Tibial nerve (tissue), 4 donors: ENCODE data around the gene CDC42EP5. TPM values are rescaled to one million over a fixed set of nuclear protein-coding genes. Genes with fewer than 3 reads are reported as not detected.

ENCODE experiments used
- DNase-seq, 2 donors: peaks; one replicate each; pipeline ENCODE4 v3.0.0-alpha.2; 2019; ENCODE audit warnings: low spot score in 2 of 2
- H3K27ac ChIP-seq, 4 donors: fragments of 200-600 bp; sonication (generic) in 3 of 4; one replicate each; pipeline ENCODE4 v1.5.1; 2017 to 2019; ENCODE audit warnings: mild to moderate bottlenecking in 1 of 4
- H3K27me3 ChIP-seq, 2 donors: fragments of 200-600 bp; sonication (generic) in 1 of 2; one replicate each; pipeline versions ENCODE4 v1.5.1 to v1.6.0; 2017 to 2019
- H3K36me3 ChIP-seq, 3 donors: fragments of 200-600 bp; sonication (generic); one replicate each; pipeline ENCODE4 v1.5.1; 2018 to 2019
- H3K4me1 ChIP-seq, 4 donors: fragments of 200-600 bp; sonication (generic) in 3 of 4; one replicate each; pipeline ENCODE4 v1.5.1; 2017 to 2019
- H3K4me3 ChIP-seq, 4 donors: fragments of 200-600 bp; sonication (generic) in 3 of 4; one replicate each; pipeline ENCODE4 v1.5.1; 2017 to 2019; ENCODE audit warnings: mild to moderate bottlenecking in 1 of 4, moderate library complexity in 1 of 4
- H3K9me3 ChIP-seq, 4 donors: fragments of 200-600 bp; sonication (generic) in 3 of 4; one replicate each; pipeline ENCODE4 v1.5.1; 2017 to 2019
- EP300 ChIP-seq, 2 donors: sonication (generic); formaldehyde crosslinking; IDR thresholded peaks; one replicate each; pipeline ENCODE4 v1.6.1; 2017; ENCODE audit warnings: antibody characterized with exemption in 2 of 2, mild to moderate bottlenecking in 1 of 2
- POLR2A ChIP-seq, 2 donors: fragments of 450-650 bp; IDR thresholded peaks; one replicate each; pipeline ENCODE4 v1.6.1; 2017; ENCODE audit warnings: antibody characterized with exemption in 2 of 2, mild to moderate bottlenecking in 2 of 2, moderate library complexity in 2 of 2
- WGBS, 2 donors: methylation state at CpG; one replicate each; pipeline ENCODE4 v1.1.5; 2018; 5-methylcytosine and 5-hydroxymethylcytosine counted together
- total RNA-seq, 4 donors: library from RNA; depleted of rRNA; stranded (reverse); fragments of >200 nt; gene quantifications; one replicate each; pipeline ENCODE4 v1.1.0, GENCODE V29; 2016
- TF ChIP-seq, protein P1 (sequence below), 5 experiments: fragments of 200-600 bp in 3 of 5; fragments of 450-650 bp in 2 of 5; sonication (generic) in 3 of 5; IDR thresholded peaks; one replicate each; pipeline ENCODE4 v1.5.1; 2016 to 2019; ENCODE audit warnings: antibody characterized with exemption in 5 of 5, mild to moderate bottlenecking in 3 of 5, moderate library complexity in 2 of 5

Gene CDC42EP5
- total RNA-seq, 4 donors from 2014 or later, result 38.9 to 62.2 (median 50.2) TPM

DNA sequence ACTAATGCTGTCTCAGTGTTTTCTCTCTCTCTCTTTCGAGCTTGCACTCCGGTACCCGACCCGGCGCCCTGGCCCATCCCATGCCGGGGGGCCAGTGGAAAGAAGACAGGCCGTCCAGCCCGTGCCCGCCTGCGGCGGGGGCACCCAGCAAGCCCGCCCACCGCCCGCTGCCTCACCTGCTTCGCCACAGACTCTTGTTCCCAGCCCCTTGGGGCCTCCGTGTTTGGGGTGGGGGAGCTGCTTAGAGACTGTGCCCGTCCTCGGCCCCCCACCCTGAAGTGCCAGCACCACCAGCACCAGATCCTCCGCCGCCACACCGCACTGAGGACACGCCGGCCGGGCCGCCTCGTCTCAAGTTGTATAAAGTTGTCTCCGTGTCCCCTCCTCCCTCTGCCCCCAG, 11.9 kb downstream of the CDC42EP5 start:
- H3K36me3 ChIP-seq, result peaks cover 0 to 62% (median 42%) of the 10 kb centered on the region in 3 donors
- H3K27me3 ChIP-seq, result no peaks in the 10 kb centered on the region
- peak overlapping the region in 2 of 4 donors; percentile 7 to 24 for H3K27ac ChIP-seq
- H3K9me3 ChIP-seq, result no peaks in the 10 kb centered on the region
- H3K4me1 ChIP-seq, result peaks cover 0 to 70% (median 15%) of the 10 kb centered on the region in 4 donors
- H3K4me3 ChIP-seq, result no peak overlapping the region
- WGBS, 2 donors, result 71 to 76% methylated on average over 18 to 25 of the region's 27 CpGs
- DNase-seq, result no peak
- TF ChIP-seq POLR2A (IDR thresholded peaks at IDR 0.05) (no peak), EP300 (IDR thresholded peaks at IDR 0.05) (no peak)
- TF ChIP-seq, protein P1, sequence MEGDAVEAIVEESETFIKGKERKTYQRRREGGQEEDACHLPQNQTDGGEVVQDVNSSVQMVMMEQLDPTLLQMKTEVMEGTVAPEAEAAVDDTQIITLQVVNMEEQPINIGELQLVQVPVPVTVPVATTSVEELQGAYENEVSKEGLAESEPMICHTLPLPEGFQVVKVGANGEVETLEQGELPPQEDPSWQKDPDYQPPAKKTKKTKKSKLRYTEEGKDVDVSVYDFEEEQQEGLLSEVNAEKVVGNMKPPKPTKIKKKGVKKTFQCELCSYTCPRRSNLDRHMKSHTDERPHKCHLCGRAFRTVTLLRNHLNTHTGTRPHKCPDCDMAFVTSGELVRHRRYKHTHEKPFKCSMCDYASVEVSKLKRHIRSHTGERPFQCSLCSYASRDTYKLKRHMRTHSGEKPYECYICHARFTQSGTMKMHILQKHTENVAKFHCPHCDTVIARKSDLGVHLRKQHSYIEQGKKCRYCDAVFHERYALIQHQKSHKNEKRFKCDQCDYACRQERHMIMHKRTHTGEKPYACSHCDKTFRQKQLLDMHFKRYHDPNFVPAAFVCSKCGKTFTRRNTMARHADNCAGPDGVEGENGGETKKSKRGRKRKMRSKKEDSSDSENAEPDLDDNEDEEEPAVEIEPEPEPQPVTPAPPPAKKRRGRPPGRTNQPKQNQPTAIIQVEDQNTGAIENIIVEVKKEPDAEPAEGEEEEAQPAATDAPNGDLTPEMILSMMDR (IDR thresholded peaks at IDR 0.05), result no peak

DNA sequence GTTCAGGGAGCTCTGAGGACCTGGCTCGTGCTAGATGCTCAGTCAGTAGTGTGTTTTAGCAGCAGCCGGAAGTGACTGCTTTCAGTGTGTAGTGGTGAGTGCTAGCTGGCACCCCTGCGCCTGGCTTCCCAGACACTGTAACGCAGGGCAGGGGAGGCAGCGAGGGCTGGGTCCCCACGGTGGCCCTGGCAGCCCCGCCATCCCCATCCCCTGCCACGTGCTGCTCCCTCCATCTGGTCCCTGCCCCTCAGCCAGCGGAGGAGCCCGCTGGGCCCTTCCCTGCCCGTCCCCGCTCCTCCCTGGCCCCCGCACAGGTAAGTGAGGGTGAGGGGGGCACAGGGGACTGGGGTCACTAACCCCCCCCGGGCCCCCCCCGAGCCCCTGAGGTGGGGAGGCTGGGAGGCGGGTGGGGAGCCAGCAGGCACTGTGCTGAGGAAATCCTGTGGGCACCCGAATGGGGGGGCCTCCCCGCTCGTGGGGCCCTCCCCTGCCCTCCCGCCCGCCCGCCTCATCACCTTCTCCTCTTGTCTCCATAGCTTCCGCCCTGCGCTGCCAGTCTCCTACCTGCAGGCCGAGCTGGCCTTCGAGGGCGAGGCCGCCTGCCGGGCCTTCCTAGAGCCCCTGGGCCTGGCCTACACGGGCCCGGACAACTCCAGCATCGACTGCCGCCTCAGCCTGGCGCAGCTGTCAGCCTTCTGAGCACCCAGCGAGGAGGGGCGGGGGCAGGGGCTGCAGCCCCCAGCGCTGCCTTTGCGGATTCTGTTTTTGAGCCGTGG, 12.7 kb downstream of the CDC42EP5 start:
- H3K27me3 ChIP-seq, result no peaks in the 10 kb centered on the region
- WGBS, 2 donors, result 76 to 79% methylated on average over 24 to 34 of the region's 39 CpGs
- DNase-seq, result no peak
- H3K9me3 ChIP-seq, result no peaks in the 10 kb centered on the region
- TF ChIP-seq POLR2A (IDR thresholded peaks at IDR 0.05) (no peak), EP300 (IDR thresholded peaks at IDR 0.05) (no peak)
- TF ChIP-seq, protein P1 (IDR thresholded peaks at IDR 0.05), result no peak
- H3K4me3 ChIP-seq, result no peak overlapping the region
- H3K27ac ChIP-seq, result no peak overlapping the region
- H3K36me3 ChIP-seq, result peaks cover 0 to 70% (median 50%) of the 10 kb centered on the region in 3 donors
- H3K4me1 ChIP-seq, result peaks cover 0 to 62% (median 15%) of the 10 kb centered on the region in 4 donors

DNA sequence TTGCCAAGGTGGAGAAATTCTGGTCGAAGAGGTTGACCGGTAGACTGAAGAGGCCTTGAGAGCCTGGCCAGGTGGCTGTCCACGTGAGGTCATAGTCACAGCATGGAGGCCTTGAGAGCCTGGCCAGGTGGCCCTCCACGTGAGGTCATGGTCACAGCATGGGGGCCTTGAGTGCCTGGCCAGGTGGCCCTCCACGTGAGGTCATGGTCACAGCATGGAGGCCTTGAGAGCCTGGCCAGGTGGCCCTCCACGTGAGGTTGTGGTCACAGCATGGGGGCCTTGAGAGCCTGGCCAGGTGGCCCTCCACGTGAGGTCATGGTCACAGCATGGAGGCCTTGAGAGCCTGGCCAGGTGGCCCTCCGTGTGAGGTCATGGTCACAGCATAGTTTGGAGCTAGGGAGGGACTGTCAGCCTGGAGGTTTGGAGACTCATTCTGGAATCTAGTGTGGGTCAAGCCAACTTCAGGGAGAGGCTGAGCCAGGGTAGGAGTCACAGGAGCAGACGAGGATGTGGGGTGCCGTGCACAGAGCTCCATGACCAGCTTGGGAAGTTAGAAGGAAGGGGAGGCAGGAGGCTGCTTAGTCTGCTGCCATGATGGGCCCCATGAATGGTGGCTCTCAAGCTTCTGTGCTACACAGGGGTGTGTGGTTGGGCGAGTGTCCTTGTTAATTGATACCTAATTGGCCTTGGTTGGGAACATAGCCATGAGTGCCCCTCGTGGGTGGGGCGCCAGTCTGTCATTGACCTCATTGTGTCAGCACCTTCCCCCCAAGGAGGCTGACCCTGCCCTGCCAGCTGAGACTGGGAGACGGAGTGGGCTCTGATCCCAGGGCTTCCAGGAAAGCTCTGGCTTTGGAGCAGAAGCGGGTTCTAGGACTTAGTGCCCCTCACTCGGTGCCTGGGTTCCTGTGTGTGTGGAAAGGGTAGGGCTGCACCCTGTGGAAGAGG, 13.5 kb downstream of the CDC42EP5 start:
- peaks cover 0 to 58% (median 15%) of the 10 kb centered on the region in 4 donors for H3K4me1 ChIP-seq
- no peak overlapping the region for H3K27ac ChIP-seq
- 64 to 73% methylated on average over 13 to 15 of the region's 16 CpGs for WGBS, 2 donors
- no peak for DNase-seq
- peaks cover 0 to 78% (median 59%) of the 10 kb centered on the region in 3 donors for H3K36me3 ChIP-seq
- TF ChIP-seq EP300 (IDR thresholded peaks at IDR 0.05), result no peak
- TF ChIP-seq POLR2A (IDR thresholded peaks at IDR 0.05), result no peak
- TF ChIP-seq, protein P1 (IDR thresholded peaks at IDR 0.05), result no peak
- H3K4me3 ChIP-seq, result no peak overlapping the region
- no peaks in the 10 kb centered on the region for H3K9me3 ChIP-seq
- no peaks in the 10 kb centered on the region for H3K27me3 ChIP-seq

DNA sequence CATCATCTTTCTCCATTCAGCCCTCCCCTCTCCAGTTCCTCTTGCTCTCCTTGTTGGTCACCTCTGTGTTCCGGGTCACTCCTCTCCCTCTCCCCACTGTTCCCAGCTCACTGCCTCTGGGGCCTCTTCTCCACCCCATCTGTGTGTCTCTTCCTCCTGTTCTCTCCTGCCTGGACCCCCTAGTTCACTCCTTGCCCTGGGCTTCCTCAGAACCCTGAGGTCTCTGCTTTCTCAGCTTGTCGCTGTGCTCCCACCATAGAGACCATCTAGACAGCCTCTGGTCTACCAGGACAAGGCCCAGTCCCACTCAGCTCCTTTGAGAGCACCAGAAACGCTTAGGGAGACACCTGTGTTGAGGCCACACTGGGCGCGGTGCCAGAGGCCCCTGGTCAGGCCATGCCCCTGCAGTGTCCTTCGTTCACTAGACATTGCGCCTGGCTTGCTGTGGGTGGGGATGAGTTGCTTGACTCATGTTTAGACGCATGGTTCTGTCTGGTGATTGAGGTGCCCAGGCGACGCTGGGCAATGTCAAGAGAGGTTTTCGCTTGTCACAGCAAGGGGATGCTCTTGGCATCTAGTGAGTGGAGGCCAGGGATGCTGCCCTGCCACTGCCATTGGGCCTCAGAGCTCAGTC, 14.3 kb downstream of the CDC42EP5 start:
- H3K4me1 ChIP-seq, result peaks cover 0 to 59% (median 15%) of the 10 kb centered on the region in 4 donors
- H3K36me3 ChIP-seq, result peaks cover 0 to 86% (median 66%) of the 10 kb centered on the region in 3 donors
- no peaks in the 10 kb centered on the region for H3K27me3 ChIP-seq
- DNase-seq, result no peak
- TF ChIP-seq EP300 (IDR thresholded peaks at IDR 0.05) (no peak), POLR2A (IDR thresholded peaks at IDR 0.05) (no peak)
- TF ChIP-seq, protein P1 (IDR thresholded peaks at IDR 0.05), result no peak
- no peaks in the 10 kb centered on the region for H3K9me3 ChIP-seq
- H3K4me3 ChIP-seq, result no peak overlapping the region
- WGBS, 2 donors, result 73 to 85% methylated on average over 11 of the region's 11 CpGs
- no peak overlapping the region for H3K27ac ChIP-seq
